GM21825 (cell line): ENCODE data around the gene KHDRBS2.

ENCODE experiments used
- ATAC-seq: cut with Tn5 transposase; IDR thresholded peaks from one replicate; pipeline ENCODE4 v1.9.1; 2021; ENCODE audit warnings: mild to moderate bottlenecking, moderate library complexity; ENCODE audit not compliant: unreplicated experiment

The KHDRBS2 gene

GRCh38 chr6:61649845-61650244 is 636.2 kb downstream of the KHDRBS2 start:
- no peak for ATAC-seq

- no peak for ATAC-seq
These were observed 645.6 kb downstream of the KHDRBS2 start for GRCh38 chr6:61640463-61640862.
